ENCODE data around the gene IL12A.

DNA sequence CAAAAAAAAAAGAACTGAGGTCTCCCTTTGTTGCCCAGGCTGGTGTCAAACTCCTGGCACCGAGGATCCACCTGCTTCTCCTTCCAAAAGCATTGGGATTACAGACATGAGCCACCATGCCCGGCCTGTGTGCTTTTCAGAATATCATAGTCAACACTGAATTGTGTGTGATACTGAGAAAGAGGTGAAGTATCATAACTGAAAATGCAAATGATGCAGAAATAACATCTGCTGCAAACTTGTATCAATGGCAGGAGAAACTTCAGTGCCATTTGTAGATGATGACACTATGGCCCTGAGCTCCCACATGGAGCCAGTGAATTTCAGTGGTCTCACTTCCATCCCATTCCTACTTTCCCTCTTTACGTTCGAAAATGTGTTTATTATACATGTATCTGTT, 21.9 kb downstream of the IL12A start:
- no peak for TF ChIP-seq POLR2AphosphoS5 (IDR thresholded peaks at IDR 0.05; ENCODE audit: low read depth, low read length)
- TF ChIP-seq, protein P1, sequence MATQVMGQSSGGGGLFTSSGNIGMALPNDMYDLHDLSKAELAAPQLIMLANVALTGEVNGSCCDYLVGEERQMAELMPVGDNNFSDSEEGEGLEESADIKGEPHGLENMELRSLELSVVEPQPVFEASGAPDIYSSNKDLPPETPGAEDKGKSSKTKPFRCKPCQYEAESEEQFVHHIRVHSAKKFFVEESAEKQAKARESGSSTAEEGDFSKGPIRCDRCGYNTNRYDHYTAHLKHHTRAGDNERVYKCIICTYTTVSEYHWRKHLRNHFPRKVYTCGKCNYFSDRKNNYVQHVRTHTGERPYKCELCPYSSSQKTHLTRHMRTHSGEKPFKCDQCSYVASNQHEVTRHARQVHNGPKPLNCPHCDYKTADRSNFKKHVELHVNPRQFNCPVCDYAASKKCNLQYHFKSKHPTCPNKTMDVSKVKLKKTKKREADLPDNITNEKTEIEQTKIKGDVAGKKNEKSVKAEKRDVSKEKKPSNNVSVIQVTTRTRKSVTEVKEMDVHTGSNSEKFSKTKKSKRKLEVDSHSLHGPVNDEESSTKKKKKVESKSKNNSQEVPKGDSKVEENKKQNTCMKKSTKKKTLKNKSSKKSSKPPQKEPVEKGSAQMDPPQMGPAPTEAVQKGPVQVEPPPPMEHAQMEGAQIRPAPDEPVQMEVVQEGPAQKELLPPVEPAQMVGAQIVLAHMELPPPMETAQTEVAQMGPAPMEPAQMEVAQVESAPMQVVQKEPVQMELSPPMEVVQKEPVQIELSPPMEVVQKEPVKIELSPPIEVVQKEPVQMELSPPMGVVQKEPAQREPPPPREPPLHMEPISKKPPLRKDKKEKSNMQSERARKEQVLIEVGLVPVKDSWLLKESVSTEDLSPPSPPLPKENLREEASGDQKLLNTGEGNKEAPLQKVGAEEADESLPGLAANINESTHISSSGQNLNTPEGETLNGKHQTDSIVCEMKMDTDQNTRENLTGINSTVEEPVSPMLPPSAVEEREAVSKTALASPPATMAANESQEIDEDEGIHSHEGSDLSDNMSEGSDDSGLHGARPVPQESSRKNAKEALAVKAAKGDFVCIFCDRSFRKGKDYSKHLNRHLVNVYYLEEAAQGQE (IDR thresholded peaks at IDR 0.05; ENCODE audit: insufficient read depth in 1 of 2, low read depth in 2 of 2, low read length in 2 of 2), result no peak

Measured in PFSK-1 (cell line).